GM21723 (cell line): ENCODE measurements around the gene CACNA1S.

Experiments
- ATAC-seq: cut with Tn5 transposase; IDR thresholded peaks from one replicate; pipeline ENCODE4 v1.9.1; 2021; ENCODE audit warnings: mild to moderate bottlenecking, moderate library complexity; ENCODE audit not compliant: unreplicated experiment

Gene CACNA1S

DNA sequence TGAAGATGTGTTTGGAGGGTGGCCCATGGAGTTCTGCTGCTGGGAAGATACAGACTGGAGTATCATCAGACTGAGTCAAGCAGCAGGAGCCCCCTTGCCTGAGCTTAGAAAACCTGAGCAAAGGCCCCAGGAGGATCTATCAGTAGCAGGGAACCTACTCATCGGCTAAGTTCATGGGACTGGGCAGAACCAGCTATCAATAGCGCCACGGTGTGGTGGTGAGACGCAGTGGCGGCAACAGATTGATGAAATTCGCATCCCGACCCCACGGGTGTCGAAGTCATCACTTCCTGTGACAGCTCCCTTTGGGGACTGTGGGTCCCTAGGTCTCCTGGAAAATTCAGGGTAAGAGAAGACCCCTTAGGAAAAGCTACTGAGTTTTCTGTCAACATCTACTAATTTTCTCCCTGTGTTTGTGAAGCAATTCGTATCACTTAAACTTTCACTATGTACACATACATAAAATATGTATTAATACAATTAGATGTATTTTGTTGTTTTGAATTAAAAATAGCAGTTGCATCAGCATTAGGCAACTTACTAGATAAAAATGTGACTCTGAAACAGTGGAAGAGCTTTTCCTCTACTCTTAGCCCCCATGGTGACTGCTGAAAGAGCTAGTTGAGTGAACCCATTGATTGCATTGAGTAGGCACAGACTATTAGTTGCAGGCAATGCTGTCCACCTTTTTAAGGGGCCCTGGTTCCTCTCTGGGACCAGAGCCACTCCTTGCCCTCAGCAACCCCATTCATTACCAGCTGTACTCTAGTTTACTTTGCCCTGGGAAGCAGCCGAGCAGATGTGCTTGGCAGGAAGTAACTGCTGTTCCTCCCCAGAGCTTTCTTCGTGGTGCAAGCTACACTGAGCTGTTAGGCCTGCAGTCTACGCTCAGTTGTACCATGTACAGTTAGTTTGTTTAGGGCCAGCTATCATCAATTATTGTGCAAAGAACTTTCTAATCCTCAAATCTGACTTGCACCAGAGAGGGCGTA lies 7.3 kb upstream of the CACNA1S start:
- ATAC-seq = no peak

GRCh38 chr1:201116091-201116490 lies 3.9 kb upstream of the CACNA1S start:
- ATAC-seq = no peak

- ATAC-seq = no peak
Measured at GRCh38 chr1:201115390-201115937, 3.2 kb upstream of the CACNA1S start.

GRCh38 chr1:201114245-201115131 lies 2.3 kb upstream of the CACNA1S start:
- ATAC-seq = peak; percentile 89

GRCh38 chr1:201113451-201114244 lies 1.4 kb upstream of the CACNA1S start:
- no peak for ATAC-seq

DNA sequence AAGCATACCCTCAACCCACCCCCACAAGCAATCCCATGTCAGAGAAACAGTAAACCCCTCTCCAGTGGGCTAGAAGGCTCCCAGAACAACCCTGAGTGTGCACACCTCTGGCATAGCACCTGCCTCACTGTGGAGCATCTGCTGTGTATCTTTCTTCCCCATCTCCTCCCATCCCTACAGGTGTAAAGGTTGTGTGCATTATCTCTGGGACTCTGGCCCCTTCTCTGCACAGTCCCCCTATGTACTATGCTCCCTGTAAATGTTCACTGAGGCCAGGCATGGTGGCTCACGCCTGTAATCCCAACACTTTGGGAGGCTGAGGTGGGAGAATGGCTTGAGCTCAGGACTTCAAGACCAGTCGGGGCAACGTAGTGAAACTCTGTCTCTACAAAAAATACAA lies 700 bp upstream of the CACNA1S start:
- no peak for ATAC-seq

DNA sequence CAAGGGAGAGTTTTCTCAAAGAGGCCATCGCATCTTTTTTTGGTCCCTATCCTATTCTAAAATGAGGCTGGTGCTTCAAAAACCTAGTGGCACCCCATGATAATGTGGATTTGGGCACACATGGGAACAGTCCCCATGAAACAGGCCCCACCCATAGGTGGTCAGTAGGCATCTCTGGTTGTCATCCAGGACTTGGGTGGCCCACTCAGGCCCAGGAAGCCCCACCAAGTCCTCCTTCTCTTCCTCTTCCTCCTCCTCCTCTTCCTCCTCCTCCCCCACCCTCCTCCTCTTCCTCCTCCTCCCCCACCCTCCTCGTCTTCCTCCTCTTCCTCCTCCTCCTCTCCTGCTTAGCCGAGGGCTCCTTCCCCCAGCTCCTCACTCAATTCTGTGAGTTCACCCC lies 554 bp downstream of the CACNA1S start:
- ATAC-seq = no peak

GRCh38 chr1:201111156-201111555 lies 1.1 kb downstream of the CACNA1S start:
- no peak for ATAC-seq

DNA sequence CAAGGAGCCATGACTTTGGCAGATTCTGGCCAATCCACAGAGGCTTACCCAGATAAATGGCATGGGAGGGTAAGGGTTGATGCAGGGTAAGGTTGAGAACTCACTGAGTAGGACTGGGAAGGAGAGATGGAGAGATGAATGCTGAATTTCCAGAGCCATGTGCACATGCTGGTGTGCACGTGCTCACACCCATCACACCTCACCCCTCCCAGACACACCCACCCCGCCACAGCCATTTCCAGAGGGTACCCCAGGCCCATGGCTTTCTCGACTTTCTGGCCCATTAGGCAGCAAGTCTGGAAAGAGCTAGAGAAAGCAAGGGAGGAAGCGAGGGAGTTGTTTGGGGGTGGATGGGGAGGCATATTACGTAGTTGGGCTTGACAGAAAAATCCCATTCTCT lies 1.6 kb downstream of the CACNA1S start:
- no peak for ATAC-seq

DNA sequence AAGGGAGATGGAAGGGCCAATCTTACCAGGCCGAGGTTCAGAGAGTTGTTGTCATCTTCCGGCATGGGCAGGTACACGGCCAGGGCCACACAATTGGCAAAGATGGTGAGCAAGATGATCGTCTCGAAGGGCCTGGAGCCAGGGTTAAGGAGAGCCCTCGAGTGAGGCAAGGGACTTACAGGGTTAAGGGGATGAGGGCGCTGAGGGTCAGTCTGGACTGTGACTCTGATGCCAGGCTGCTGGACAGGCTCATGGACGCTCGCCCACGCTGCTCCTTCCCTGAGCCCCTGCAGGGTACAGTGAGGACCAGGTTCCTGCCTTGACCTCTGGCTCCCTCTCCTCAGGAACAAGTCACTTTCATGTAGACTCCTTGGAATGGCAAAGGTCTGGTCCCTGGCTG lies 2.1 kb downstream of the CACNA1S start:
- no peak for ATAC-seq

DNA sequence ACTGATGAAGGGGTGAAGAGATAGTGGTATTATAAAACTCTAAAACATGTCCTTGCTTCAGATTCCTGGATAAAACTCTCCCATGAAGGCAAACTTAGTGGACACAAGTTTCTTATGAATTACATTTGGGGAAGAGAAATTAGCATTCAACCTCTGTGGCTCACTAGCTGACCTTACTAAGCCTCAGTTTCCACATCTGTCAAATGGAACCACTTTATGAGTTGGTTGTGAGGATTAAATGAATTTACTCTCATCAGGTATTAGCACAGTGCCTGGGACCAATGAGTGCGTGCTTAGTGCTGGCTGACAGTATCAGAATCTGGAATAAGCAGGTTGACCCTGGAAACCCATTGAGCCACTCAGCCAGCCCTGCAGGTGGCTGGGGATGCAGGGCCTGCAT lies 2.6 kb downstream of the CACNA1S start:
- ATAC-seq = no peak

GRCh38 chr1:201108614-201109013 lies 3.6 kb downstream of the CACNA1S start:
- ATAC-seq = no peak

DNA sequence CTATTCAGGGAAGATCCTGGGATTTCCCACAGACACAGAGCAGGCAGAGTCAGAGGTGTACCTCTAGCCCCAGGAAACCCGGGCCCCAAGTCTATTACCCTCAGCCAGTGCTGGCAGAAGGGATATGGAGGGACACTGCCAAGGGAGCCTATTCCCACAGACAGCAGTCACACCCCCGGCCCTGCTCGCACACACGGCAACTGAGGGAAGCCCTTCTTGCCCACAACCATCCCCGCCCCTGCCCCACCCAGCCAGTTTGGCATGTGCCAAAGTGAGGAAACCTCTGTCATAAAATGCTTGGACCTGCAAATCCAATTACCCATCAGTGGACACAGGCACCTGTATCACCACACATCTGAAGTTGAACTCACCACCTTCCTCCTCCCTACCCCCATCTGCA lies 6.5 kb downstream of the CACNA1S start:
- ATAC-seq = no peak

DNA sequence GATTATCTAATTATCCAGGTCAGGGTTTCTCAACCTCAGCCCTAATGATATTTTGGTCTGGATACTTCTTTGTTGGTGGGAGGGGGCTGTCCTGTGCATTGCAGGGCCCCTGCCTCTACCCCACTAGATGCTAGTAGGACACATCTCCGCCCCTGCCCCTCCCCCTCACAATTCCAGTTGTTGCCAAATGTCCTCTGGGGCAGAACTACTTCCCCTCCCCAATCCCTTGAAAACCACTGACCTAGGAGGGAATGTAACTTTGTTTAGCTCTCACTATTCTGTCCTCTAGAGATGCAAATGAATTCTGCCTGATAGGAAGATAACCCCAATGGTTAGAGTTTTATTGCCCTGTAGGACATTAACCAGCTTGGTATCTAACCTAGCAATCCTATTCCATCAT lies 8.1 kb downstream of the CACNA1S start:
- no peak for ATAC-seq

GRCh38 chr1:201103666-201104065 lies 8.6 kb downstream of the CACNA1S start:
- ATAC-seq = no peak

GRCh38 chr1:201100169-201100930 lies 11.9 kb downstream of the CACNA1S start:
- no peak for ATAC-seq

DNA sequence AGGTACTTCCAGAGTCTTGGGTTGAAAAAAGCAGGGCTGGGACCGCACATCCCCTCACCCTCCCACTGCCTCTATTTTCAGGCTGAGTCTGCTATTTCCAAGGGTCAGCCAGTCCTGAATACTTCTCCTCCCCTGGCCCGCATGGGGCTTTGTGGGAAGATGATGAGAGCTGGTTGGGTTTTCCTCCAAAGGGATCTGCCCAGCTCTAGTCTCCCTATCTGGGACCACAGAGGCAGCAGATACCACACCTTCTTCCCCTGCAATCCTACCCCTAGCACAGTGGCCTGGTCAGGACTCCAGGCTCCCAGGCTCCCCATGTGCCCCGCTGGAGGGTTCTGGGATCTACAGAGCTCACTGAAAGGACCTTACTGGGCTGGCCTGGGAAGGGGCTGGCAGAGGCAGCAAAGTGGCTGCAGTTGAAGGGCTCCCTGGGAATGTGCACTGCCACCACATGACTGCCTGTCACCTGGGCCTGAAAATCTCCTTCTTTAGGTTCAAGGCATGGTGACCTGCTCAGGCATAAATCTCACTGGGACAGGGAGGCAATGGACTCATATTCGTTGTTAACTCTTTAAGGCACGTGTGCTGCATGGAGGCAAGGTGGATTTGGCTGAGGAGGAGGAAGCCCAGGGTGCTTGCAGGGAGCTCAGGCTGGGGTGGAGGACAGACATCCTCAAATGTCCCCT lies 13.1 kb downstream of the CACNA1S start:
- no peak for ATAC-seq

DNA sequence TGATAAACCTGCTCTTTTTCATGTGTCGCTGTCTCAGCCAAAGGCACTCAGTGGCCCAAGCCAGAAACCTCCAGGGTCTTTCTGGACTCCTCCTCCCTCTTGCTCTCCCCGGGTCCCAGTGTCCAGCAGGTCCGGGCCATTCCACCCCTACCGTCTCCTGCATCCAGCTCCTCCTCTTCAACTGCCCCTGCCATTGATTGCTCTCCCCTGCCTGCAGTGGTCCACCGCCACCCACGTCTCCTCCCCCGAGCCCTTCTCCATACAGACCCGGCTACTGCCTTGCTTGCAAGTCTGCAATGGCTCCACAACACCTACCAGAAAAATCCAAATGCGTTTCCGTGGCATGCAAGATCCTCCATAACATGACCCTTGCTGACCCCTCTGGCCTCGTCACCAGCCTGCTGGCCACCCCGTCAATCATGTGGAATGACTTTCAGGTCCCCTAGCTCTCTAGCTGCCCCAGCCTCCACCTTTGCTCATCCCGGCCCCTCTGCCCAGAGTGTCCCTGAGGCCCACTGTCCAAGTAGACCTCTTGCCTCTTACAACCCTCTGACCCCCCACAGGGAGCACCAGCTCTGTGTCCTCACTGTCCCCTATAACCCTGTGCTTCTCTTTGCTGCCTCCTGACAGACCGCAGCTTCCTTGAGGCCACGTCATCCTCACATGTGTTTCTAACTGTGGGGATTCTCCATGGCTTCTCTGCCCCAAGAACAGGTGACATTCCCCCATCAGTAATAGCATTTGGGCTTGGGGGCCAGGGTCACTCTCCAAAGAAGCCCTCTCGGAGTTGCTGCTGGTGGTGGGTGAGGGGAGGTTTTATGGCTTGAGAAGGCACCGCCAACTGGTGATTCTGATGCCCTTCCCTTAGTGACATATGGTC lies 15.0 kb downstream of the CACNA1S start:
- no peak for ATAC-seq
